GM21447 (cell line): ENCODE data around the gene GPR183.
"Not testable (repeated sequence)": the region's sequence is repeated elsewhere in the genome, so short reads cannot be mapped to it uniquely, and the experiment has no call there.

Experiments
- ATAC-seq: cut with Tn5 transposase; IDR thresholded peaks from one replicate; pipeline ENCODE4 v1.9.1; 2021; ENCODE audit not compliant: unreplicated experiment

Gene GPR183

GRCh38 chr13:99250982-99251825, 56.0 kb downstream of the GPR183 start:
- ATAC-seq, result no peak

GRCh38 chr13:99249606-99250005, 57.6 kb downstream of the GPR183 start:
- ATAC-seq, result not testable (repeated sequence)

- not testable (repeated sequence) for ATAC-seq
Measured at GRCh38 chr13:99249178-99249577, 58.0 kb downstream of the GPR183 start.

- no peak for ATAC-seq
Measured at GRCh38 chr13:99246100-99246499, 61.1 kb downstream of the GPR183 start.
